ENCODE data around the gene MAP3K9. TPM values are rescaled to one million over a fixed set of nuclear protein-coding genes. Genes with fewer than 3 reads are reported as not detected.

The MAP3K9 gene
- total and polyA plus RNA-seq, 2 experiments from 2014 or later, result 4.4 to 9.2 TPM

DNA sequence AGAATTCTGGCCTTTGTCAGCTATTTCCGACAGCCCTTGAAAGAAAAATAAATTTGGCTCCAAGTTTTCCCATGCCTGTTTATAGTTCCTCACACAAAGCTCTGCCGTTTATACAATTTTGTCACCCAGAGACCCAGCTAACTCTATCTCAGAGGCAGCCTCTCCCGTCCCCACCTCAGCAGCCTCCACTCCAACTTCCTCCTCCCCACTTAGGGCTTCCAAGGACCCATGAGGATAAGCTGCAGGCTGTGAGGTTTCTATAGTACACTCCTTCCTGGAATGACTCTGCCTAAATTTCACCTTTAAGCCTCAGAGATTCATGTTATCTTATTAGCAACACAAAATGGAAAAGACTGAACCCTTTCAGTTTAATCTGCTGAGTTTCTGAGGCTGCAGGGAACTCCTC lies 95.8 kb downstream of the MAP3K9 start:
- no peak for TF ChIP-seq EZH2phosphoT487 (IDR thresholded peaks at IDR 0.05; ENCODE audit: low read depth, severe bottlenecking, unreplicated experiment)
- TF ChIP-seq EZH2 (IDR thresholded peaks at IDR 0.05; ENCODE audit: borderline replicate concordance), result no peak
- TF ChIP-seq, protein P1, sequence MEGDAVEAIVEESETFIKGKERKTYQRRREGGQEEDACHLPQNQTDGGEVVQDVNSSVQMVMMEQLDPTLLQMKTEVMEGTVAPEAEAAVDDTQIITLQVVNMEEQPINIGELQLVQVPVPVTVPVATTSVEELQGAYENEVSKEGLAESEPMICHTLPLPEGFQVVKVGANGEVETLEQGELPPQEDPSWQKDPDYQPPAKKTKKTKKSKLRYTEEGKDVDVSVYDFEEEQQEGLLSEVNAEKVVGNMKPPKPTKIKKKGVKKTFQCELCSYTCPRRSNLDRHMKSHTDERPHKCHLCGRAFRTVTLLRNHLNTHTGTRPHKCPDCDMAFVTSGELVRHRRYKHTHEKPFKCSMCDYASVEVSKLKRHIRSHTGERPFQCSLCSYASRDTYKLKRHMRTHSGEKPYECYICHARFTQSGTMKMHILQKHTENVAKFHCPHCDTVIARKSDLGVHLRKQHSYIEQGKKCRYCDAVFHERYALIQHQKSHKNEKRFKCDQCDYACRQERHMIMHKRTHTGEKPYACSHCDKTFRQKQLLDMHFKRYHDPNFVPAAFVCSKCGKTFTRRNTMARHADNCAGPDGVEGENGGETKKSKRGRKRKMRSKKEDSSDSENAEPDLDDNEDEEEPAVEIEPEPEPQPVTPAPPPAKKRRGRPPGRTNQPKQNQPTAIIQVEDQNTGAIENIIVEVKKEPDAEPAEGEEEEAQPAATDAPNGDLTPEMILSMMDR (IDR thresholded peaks at IDR 0.05; ENCODE audit: poor library complexity), result no peak
- H3K36me3 ChIP-seq (replicated peaks; ENCODE audit: insufficient read depth, low read depth), result no peaks in the 10 kb centered on the region
- WGBS (ENCODE audit: low lambda C conversion rate, missing lambda C conversion rate), result 41% methylated on average over 3 of the region's 3 CpGs
- H3K9me2 ChIP-seq (replicated peaks; ENCODE audit: insufficient read depth), result no peaks in the 10 kb centered on the region
- no peaks in the 10 kb centered on the region for H3K79me2 ChIP-seq
- no peaks in the 10 kb centered on the region for H3K9me3 ChIP-seq (ENCODE audit: low read depth)
- no peak for DNase-seq (ENCODE audit: low spot score)
- H3K27ac ChIP-seq, result no peak overlapping the region
- H3K4me3 ChIP-seq, result no peak overlapping the region
- H3K27me3 ChIP-seq, result no peaks in the 10 kb centered on the region
- no peaks in the 10 kb centered on the region for H4K20me1 ChIP-seq (ENCODE audit: insufficient read depth, poor library complexity, severe bottlenecking)
- no peak overlapping the region for H3K4me2 ChIP-seq
- peaks cover 12% of the 10 kb centered on the region for H3K4me1 ChIP-seq (ENCODE audit: insufficient read depth)
- H2AFZ ChIP-seq, result no peak overlapping the region

DNA sequence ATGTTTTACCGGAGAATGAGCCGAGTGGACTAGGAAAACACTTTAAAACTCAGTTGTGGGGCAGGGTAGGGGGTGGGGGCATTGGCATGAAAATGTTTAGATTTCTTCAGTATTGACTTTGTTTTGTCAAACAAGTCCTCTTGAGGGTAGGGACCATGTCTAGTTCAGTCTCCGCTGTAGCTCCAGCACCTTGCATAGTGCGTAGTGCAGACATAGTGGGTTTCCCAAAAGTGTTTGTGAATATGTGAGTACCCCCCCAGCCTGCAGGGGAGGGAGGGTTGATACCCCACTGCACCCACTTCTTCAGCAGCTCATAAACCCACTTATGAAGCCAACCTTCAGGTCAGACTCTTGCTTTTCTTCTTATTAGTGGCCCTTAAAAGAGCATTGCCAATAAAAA lies 96.2 kb downstream of the MAP3K9 start:
- TF ChIP-seq EZH2phosphoT487 (IDR thresholded peaks at IDR 0.05; ENCODE audit: low read depth, severe bottlenecking, unreplicated experiment) (no peak), EZH2 (IDR thresholded peaks at IDR 0.05; ENCODE audit: borderline replicate concordance) (no peak)
- TF ChIP-seq, protein P1 (IDR thresholded peaks at IDR 0.05; ENCODE audit: poor library complexity), result no peak
- H3K79me2 ChIP-seq, result no peaks in the 10 kb centered on the region
- no peak overlapping the region for H3K4me2 ChIP-seq
- H3K27me3 ChIP-seq, result no peaks in the 10 kb centered on the region
- H2AFZ ChIP-seq, result no peak overlapping the region
- H4K20me1 ChIP-seq (ENCODE audit: insufficient read depth, poor library complexity, severe bottlenecking), result no peaks in the 10 kb centered on the region
- H3K9me2 ChIP-seq (replicated peaks; ENCODE audit: insufficient read depth), result no peaks in the 10 kb centered on the region
- H3K36me3 ChIP-seq (replicated peaks; ENCODE audit: insufficient read depth, low read depth), result no peaks in the 10 kb centered on the region
- WGBS (ENCODE audit: low lambda C conversion rate, missing lambda C conversion rate), result 79% methylated on average over 4 of the region's 4 CpGs
- DNase-seq (ENCODE audit: low spot score), result no peak
- H3K9me3 ChIP-seq (ENCODE audit: low read depth), result no peaks in the 10 kb centered on the region
- H3K4me1 ChIP-seq (ENCODE audit: insufficient read depth), result peaks cover 12% of the 10 kb centered on the region
- H3K27ac ChIP-seq, result no peak overlapping the region
- no peak overlapping the region for H3K4me3 ChIP-seq

DNA sequence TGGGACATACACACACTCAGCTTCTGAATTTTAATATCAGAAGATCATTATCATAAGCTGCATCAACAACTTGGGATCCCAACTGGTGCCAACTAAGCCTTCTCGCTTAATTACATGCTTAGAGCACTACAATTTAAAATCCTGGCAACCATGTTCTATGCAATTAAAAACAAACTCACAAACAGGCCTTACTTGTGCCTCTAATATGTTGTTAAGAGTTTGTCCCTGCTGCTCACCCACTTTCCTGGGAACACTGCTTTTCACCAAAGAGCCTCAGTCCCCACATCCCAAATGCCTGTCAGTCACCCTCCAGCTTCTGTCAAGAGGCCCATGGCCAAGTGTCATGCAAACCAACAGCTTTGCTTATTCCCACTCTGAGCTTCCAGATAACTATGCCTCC lies 97.9 kb downstream of the MAP3K9 start:
- no peaks in the 10 kb centered on the region for H3K27me3 ChIP-seq
- 100% methylated on average over 1 of the region's 1 CpG for WGBS (ENCODE audit: low lambda C conversion rate, missing lambda C conversion rate)
- H3K9me3 ChIP-seq (ENCODE audit: low read depth), result no peaks in the 10 kb centered on the region
- H3K4me1 ChIP-seq (ENCODE audit: insufficient read depth), result peaks cover 2% of the 10 kb centered on the region
- no peaks in the 10 kb centered on the region for H3K9me2 ChIP-seq (replicated peaks; ENCODE audit: insufficient read depth)
- H3K36me3 ChIP-seq (replicated peaks; ENCODE audit: insufficient read depth, low read depth), result no peaks in the 10 kb centered on the region
- no peak overlapping the region for H2AFZ ChIP-seq
- H3K79me2 ChIP-seq, result no peaks in the 10 kb centered on the region
- no peak overlapping the region for H3K4me2 ChIP-seq
- no peak overlapping the region for H3K4me3 ChIP-seq
- H4K20me1 ChIP-seq (ENCODE audit: insufficient read depth, poor library complexity, severe bottlenecking), result no peaks in the 10 kb centered on the region
- no peak overlapping the region for H3K27ac ChIP-seq
- TF ChIP-seq EZH2 (IDR thresholded peaks at IDR 0.05; ENCODE audit: borderline replicate concordance) (no peak), EZH2phosphoT487 (IDR thresholded peaks at IDR 0.05; ENCODE audit: low read depth, severe bottlenecking, unreplicated experiment) (no peak)
- TF ChIP-seq, protein P1 (IDR thresholded peaks at IDR 0.05; ENCODE audit: poor library complexity), result no peak
- no peak for DNase-seq (ENCODE audit: low spot score)
